GM12878 (cell line): ENCODE data around the gene RAPGEF3. TPM values are rescaled to one million over a fixed set of nuclear protein-coding genes. Genes with fewer than 3 reads are reported as not detected.

Experiments
- ATAC-seq: fragments of 200-7000 bp; cut with Tn5 transposase; 3 replicates; pipeline ENCODE4 v1.9.1; 2020; ENCODE audit warnings: mild to moderate bottlenecking, moderate library complexity
- BruUV-seq: library from RNA; stranded (reverse); fragments of 400-500 nt; replicated peaks from 2 replicates; lab custom pipeline; 2021; lab: Mats Ljungman, UMichigan
- CTCF ChIA-PET: fragments of 300-600 bp; sonication (Branson Sonifier 250); formaldehyde crosslinking; extraction: SDS; loops from one replicate; lab custom pipeline; 2021; ENCODE audit warnings: inconsistent platforms; lab: Yijun Ruan, JAX
- POLR2A ChIA-PET: fragments of 350-600 bp; formaldehyde crosslinking; extraction: SDS; loops from one replicate; lab custom pipeline; 2021; ENCODE audit warnings: inconsistent platforms; lab: Charles Lee
- RAD21 ChIA-PET: fragments of 300-600 bp; sonication (Branson Sonifier 250); formaldehyde crosslinking; loops from one replicate; lab custom pipeline; 2023; ENCODE audit warnings: antibody characterized with exemption; ENCODE audit not compliant: unreplicated experiment; lab: Charles Lee
- SMC1A ChIA-PET: fragments of 300-600 bp; sonication (Branson Sonifier 250); formaldehyde crosslinking; loops from one replicate; lab custom pipeline; 2023; ENCODE audit not compliant: unreplicated experiment, uncharacterized antibody; lab: Charles Lee
- DNase-seq: peaks from one replicate; pipeline ENCODE4 v3.0.0-alpha.2; 2011; ENCODE audit warnings: low read depth, low spot score
- FAIRE-seq: peaks from 3 replicates; lab custom pipeline; 2011; peaks lifted over from hg19 to GRCh38; lab: Jason Lieb, UNC
- H2AFZ ChIP-seq: 2 replicates; pipeline ENCODE4 v1.6.0; 2011; ENCODE audit warnings: low read depth, low read length, control low read depth; ENCODE audit not compliant: control insufficient read depth
- H3K27ac ChIP-seq: 2 replicates; pipeline ENCODE4 v1.5.1; 2011; ENCODE audit warnings: control low read depth; ENCODE audit not compliant: control insufficient read depth, insufficient read depth
- H3K27me3 ChIP-seq, 2 experiments: replicated peaks in 1 of 2; 2 replicates each; pipeline versions ENCODE4 v1.6.0 to v1.6.1; 2011; ENCODE audit warnings: low read length in 1 of 2; ENCODE audit not compliant: control insufficient read depth in 2 of 2, insufficient read depth in 2 of 2
- H3K36me3 ChIP-seq, 2 experiments: 2 replicates each; pipeline ENCODE4 v1.5.1; 2011; ENCODE audit warnings: low read length in 1 of 2; ENCODE audit not compliant: control insufficient read depth in 2 of 2, insufficient read depth in 2 of 2
- H3K4me1 ChIP-seq: 2 replicates; pipeline ENCODE4 v1.6.1; 2011; ENCODE audit warnings: mild to moderate bottlenecking, low read length, moderate library complexity, mixed read lengths; ENCODE audit not compliant: control insufficient read depth, insufficient read depth
- H3K4me2 ChIP-seq: 2 replicates; pipeline ENCODE4 v1.6.0; 2011; ENCODE audit warnings: control low read depth; ENCODE audit not compliant: control insufficient read depth, insufficient read depth
- H3K4me3 ChIP-seq: fragments of 200-600 bp; sonication (generic); 2 replicates; pipeline ENCODE4 v1.5.1; 2016
- H3K79me2 ChIP-seq: 2 replicates; pipeline ENCODE4 v1.6.0; 2011; ENCODE audit warnings: low read length; ENCODE audit not compliant: control insufficient read depth, insufficient read depth
- H3K9ac ChIP-seq: 2 replicates; pipeline ENCODE4 v1.8.0; 2011; ENCODE audit warnings: low read length, control low read depth, mixed read lengths; ENCODE audit not compliant: control insufficient read depth, insufficient read depth
- H3K9me3 ChIP-seq: replicated peaks from 3 replicates; pipeline ENCODE4 v1.5.1; 2011; ENCODE audit warnings: mild to moderate bottlenecking, low read length; ENCODE audit not compliant: control insufficient read depth, insufficient read depth
- H4K20me1 ChIP-seq: 2 replicates; pipeline ENCODE4 v1.6.0; 2011; ENCODE audit not compliant: control insufficient read depth, insufficient read depth
- ATF2 ChIP-seq: IDR thresholded peaks from 2 replicates; pipeline ENCODE4 v1.6.1; 2012; ENCODE audit warnings: low read length, inconsistent platforms
- EED ChIP-seq: sonication (generic); IDR thresholded peaks from 2 replicates; pipeline ENCODE4 v1.6.1; 2016; ENCODE audit warnings: antibody characterized with exemption, low read depth
- FOXM1 ChIP-seq: IDR thresholded peaks from 2 replicates; pipeline ENCODE4 v1.6.1; 2012; ENCODE audit warnings: low read depth, mild to moderate bottlenecking, inconsistent platforms, low read length, moderate library complexity
- NKRF ChIP-seq: fragments of 450-650 bp; conservative IDR thresholded peaks from 2 replicates; pipeline ENCODE4 v1.6.1; 2017; ENCODE audit warnings: mild to moderate bottlenecking, moderate library complexity
- SMARCA5 ChIP-seq: fragments of 450-650 bp; IDR thresholded peaks from 2 replicates; pipeline ENCODE4 v1.6.1; 2017; ENCODE audit warnings: mild to moderate bottlenecking
- TCF7 ChIP-seq: IDR thresholded peaks from 2 replicates; pipeline ENCODE4 v1.6.1; 2014; ENCODE audit warnings: antibody characterized with exemption, borderline replicate concordance
- YBX1 ChIP-seq: fragments of 450-650 bp; IDR thresholded peaks from 2 replicates; pipeline ENCODE4 v1.6.1; 2016; ENCODE audit warnings: antibody characterized with exemption
- ZNF24 ChIP-seq: fragments of 450-650 bp; IDR thresholded peaks from 2 replicates; pipeline ENCODE4 v1.6.1; 2017; ENCODE audit warnings: antibody characterized with exemption, mild to moderate bottlenecking
- WGBS: methylation state at CpG from one replicate; pipeline ENCODE4 v1.1.6; 2016; ENCODE audit warnings: low lambda C conversion rate; ENCODE audit not compliant: insufficient replicate concordance, insufficient coverage; ENCODE audit errors: missing lambda C conversion rate; 5-methylcytosine and 5-hydroxymethylcytosine counted together
- in situ Hi-C: fragments of 300-500 bp; cut with MboI; formaldehyde crosslinking; loops from 9 replicates; pipeline ENCODE4 v1.14.3; 2018; ENCODE audit warnings: mixed read lengths
- intact Hi-C: fragments of 100-400 bp; cut with micrococcal nuclease; formaldehyde crosslinking; loops from one replicate; pipeline ENCODE4 v1.14.2; 2022; ENCODE audit not compliant: unreplicated experiment
- polyA plus RNA-seq, 11 experiments: library from polyadenylated mRNA; depleted of rRNA in 4 of 11; unstranded in 6 of 11; stranded (reverse) in 5 of 11; fragments of >200 nt; fragmentation: Nextera tagmentation in 4 of 11; fragmentation: Illumina TruSeq in 1 of 11; extraction: Ambion mirVana in 4 of 11; extraction: Trizol in 1 of 11; gene quantifications; 1 replicate in 1 of 11; 2 replicates in 10 of 11; pipeline versions ENCODE4 v1.2.1 to v1.2.3, GENCODE V29; 2011 to 2016; ENCODE audit warnings: inconsistent platforms in 2 of 11, missing spikeins in 2 of 11, low read depth in 1 of 11
- total RNA-seq, 4 experiments: library from RNA; depleted of rRNA in 3 of 4; stranded (reverse); fragments of >200 nt in 3 of 4; fragmentation: Illumina TruSeq in 1 of 4; extraction: Trizol in 1 of 4; gene quantifications; 2 replicates each; pipeline versions ENCODE4 v1.2.1 to v1.2.3, GENCODE V29; 2013 to 2021
- TF ChIP-seq, protein P1 (sequence below): fragments of 450-650 bp; IDR thresholded peaks from 2 replicates; pipeline ENCODE4 v1.6.1; 2017; ENCODE audit warnings: antibody characterized with exemption, mild to moderate bottlenecking, moderate library complexity
- TF ChIP-seq, protein P2 (sequence below): fragments of 450-650 bp; IDR thresholded peaks from 2 replicates; pipeline ENCODE4 v1.6.1; 2017; ENCODE audit warnings: mild to moderate bottlenecking, moderate library complexity

RAPGEF3 gene
- total and polyA plus RNA-seq, 10 of the 15 experiments (the other 5 are each of a cell fraction or from before 2014, with no cell fraction given): 0.02 to 0.92 (median 0.31) TPM; not detected in 2

GRCh38 chr12:47778881-47779280 lies 20.2 kb upstream of the RAPGEF3 start:
- DNase-seq (no peak), ATAC-seq (no peak), FAIRE-seq (no peak)
- POLR2A ChIA-PET: no interaction called here
- TF ChIP-seq TCF7 (no peak), ZNF24 (no peak), FOXM1 (no peak), YBX1 (no peak), EED (no peak), ATF2 (no peak), SMARCA5 (no peak), NKRF (no peak)
- TF ChIP-seq, protein P1, sequence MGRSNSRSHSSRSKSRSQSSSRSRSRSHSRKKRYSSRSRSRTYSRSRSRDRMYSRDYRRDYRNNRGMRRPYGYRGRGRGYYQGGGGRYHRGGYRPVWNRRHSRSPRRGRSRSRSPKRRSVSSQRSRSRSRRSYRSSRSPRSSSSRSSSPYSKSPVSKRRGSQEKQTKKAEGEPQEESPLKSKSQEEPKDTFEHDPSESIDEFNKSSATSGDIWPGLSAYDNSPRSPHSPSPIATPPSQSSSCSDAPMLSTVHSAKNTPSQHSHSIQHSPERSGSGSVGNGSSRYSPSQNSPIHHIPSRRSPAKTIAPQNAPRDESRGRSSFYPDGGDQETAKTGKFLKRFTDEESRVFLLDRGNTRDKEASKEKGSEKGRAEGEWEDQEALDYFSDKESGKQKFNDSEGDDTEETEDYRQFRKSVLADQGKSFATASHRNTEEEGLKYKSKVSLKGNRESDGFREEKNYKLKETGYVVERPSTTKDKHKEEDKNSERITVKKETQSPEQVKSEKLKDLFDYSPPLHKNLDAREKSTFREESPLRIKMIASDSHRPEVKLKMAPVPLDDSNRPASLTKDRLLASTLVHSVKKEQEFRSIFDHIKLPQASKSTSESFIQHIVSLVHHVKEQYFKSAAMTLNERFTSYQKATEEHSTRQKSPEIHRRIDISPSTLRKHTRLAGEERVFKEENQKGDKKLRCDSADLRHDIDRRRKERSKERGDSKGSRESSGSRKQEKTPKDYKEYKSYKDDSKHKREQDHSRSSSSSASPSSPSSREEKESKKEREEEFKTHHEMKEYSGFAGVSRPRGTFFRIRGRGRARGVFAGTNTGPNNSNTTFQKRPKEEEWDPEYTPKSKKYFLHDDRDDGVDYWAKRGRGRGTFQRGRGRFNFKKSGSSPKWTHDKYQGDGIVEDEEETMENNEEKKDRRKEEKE: no peak
- TF ChIP-seq, protein P2, sequence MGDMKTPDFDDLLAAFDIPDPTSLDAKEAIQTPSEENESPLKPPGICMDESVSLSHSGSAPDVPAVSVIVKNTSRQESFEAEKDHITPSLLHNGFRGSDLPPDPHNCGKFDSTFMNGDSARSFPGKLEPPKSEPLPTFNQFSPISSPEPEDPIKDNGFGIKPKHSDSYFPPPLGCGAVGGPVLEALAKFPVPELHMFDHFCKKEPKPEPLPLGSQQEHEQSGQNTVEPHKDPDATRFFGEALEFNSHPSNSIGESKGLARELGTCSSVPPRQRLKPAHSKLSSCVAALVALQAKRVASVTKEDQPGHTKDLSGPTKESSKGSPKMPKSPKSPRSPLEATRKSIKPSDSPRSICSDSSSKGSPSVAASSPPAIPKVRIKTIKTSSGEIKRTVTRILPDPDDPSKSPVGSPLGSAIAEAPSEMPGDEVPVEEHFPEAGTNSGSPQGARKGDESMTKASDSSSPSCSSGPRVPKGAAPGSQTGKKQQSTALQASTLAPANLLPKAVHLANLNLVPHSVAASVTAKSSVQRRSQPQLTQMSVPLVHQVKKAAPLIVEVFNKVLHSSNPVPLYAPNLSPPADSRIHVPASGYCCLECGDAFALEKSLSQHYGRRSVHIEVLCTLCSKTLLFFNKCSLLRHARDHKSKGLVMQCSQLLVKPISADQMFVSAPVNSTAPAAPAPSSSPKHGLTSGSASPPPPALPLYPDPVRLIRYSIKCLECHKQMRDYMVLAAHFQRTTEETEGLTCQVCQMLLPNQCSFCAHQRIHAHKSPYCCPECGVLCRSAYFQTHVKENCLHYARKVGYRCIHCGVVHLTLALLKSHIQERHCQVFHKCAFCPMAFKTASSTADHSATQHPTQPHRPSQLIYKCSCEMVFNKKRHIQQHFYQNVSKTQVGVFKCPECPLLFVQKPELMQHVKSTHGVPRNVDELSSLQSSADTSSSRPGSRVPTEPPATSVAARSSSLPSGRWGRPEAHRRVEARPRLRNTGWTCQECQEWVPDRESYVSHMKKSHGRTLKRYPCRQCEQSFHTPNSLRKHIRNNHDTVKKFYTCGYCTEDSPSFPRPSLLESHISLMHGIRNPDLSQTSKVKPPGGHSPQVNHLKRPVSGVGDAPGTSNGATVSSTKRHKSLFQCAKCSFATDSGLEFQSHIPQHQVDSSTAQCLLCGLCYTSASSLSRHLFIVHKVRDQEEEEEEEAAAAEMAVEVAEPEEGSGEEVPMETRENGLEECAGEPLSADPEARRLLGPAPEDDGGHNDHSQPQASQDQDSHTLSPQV: no peak
- BruUV-seq: no TSS peak
- Histone ChIP-seq H3K79me2 (no peaks in the 10 kb centered on the region), H3K4me1 (peaks cover 13% of the 10 kb centered on the region; the same call in 1 of the 2 replicates), H3K9ac (no peak overlapping the region), H4K20me1 (no peaks in the 10 kb centered on the region), H3K36me3 (no peaks in the 10 kb centered on the region), H3K9me3 (no peaks in the 10 kb centered on the region), H3K27ac (no peak overlapping the region), H3K27me3 (no peaks in the 10 kb centered on the region), H3K4me3 (no peak overlapping the region), H2AFZ (no peak overlapping the region), H3K4me2 (no peak overlapping the region)
- intact Hi-C loops (loop anchor here (1.0 to 10.0 kb wide), 5 partner anchors 37 to 744 kb away; no protein-coding TSS in a partner anchor), in situ Hi-C loops (loop anchor here (5.0 kb wide), 2 partner anchors 67 to 127 kb away; no protein-coding TSS in a partner anchor)
- CTCF ChIA-PET: interaction anchor here (0.7 to 19.3 kb wide), 16 partner anchors 11 to 437 kb away, joined by 3 to 814 read pairs (median 4); partner anchors contain the start of genes ENDOU and RAPGEF3
- WGBS: 64% methylated on average over 14 of the region's 14 CpGs
- RAD21 ChIA-PET: interaction anchor here (0.9 to 9.0 kb wide), 9 partner anchors 9 to 127 kb away, joined by 3 to 120 read pairs (median 9); partner anchors contain the start of gene ENDOU
- SMC1A ChIA-PET: interaction anchor here (0.6 to 11.3 kb wide), 11 partner anchors 12 to 385 kb away, joined by 3 to 139 read pairs (median 5); partner anchors contain the start of gene RAPGEF3
